AG10803 (cell line): ENCODE measurements around the gene VAC14.
"Not testable (repeated sequence)": the region's sequence is repeated elsewhere in the genome, so short reads cannot be mapped to it uniquely, and the experiment has no call there.

Source experiments
- DNase-seq: peaks from one replicate; pipeline ENCODE4 v3.0.0; 2010; ENCODE audit warnings: low read depth
- H3K4me3 ChIP-seq: 2 replicates; pipeline ENCODE4 v1.5.1; 2011; ENCODE audit warnings: mild to moderate bottlenecking, low read length, control low read depth
- CTCF ChIP-seq: conservative IDR thresholded peaks from 2 replicates; pipeline ENCODE4 v1.5.1; 2011; ENCODE audit warnings: mild to moderate bottlenecking, low read length, control low read depth, inconsistent platforms

Gene VAC14

GRCh38 chr16:70800781-70801480 is at the start of gene VAC14:
VAC14 (minus strand) TSS chr16:70801158; CDS start chr16:70800900, 258 bp downstream.
- peak; percentile 79 for DNase-seq
- TF ChIP-seq CTCF, result no peak
- peak within 1 kb of the TSS; percentile 96 for H3K4me3 ChIP-seq

GRCh38 chr16:70823498-70824118 is 22.6 kb upstream of the VAC14 start:
- not testable (repeated sequence) for DNase-seq, H3K4me3 ChIP-seq

- not testable (repeated sequence) for H3K4me3 ChIP-seq, DNase-seq
These were observed 21.8 kb upstream of the VAC14 start for GRCh38 chr16:70822734-70823133.

GRCh38 chr16:70818088-70818487 is 17.1 kb upstream of the VAC14 start:
- DNase-seq, result not testable (repeated sequence)

GRCh38 chr16:70809392-70810060 is 8.6 kb upstream of the VAC14 start:
- no peak overlapping the region for H3K4me3 ChIP-seq
- DNase-seq, result no peak
- TF ChIP-seq CTCF, result no peak

More at GRCh38 chr16:70818088-70818487, 17.1 kb upstream of the VAC14 start:
- H3K4me3 ChIP-seq, result not testable (repeated sequence)

GRCh38 chr16:70808371-70808770 is 7.4 kb upstream of the VAC14 start:
- no peak for DNase-seq
- no peak for TF ChIP-seq CTCF
- no peak overlapping the region for H3K4me3 ChIP-seq

- no peak overlapping the region for H3K4me3 ChIP-seq
- DNase-seq, result peak; percentile 84
- TF ChIP-seq CTCF, result no peak
These were observed 4.8 kb upstream of the VAC14 start for GRCh38 chr16:70805787-70806186.

GRCh38 chr16:70805380-70805779 is 4.4 kb upstream of the VAC14 start:
- TF ChIP-seq CTCF, result no peak
- H3K4me3 ChIP-seq, result no peak overlapping the region
- DNase-seq, result no peak
